OCI-LY3 (cell line): Measurements from ENCODE around the gene C12orf54.

Experiments used
- H2AFZ ChIP-seq: fragments of 200-600, 300-600 bp; shearing (Covaris generic); 2 replicates; pipeline ENCODE4 v1.6.0; 2014; ENCODE audit warnings: antibody characterized with exemption, low read depth, low read length
- H3K27ac ChIP-seq: fragments of 200-600, 300-600 bp; sonication (generic); 2 replicates; pipeline ENCODE4 v1.5.1; 2014; ENCODE audit warnings: mild to moderate bottlenecking, low read length, moderate library complexity, mixed read lengths
- H3K27me3 ChIP-seq: fragments of 200-600, 300-600 bp; sonication (generic); 2 replicates; pipeline ENCODE4 v1.6.1; 2014; ENCODE audit warnings: low read depth, low read length, mixed read lengths
- H3K36me3 ChIP-seq: fragments of 200-600, 300-600 bp; sonication (generic); replicated peaks from 2 replicates; pipeline ENCODE3; 2014; ENCODE audit warnings: low read depth, low read length, mixed read lengths
- H3K4me1 ChIP-seq: fragments of 300-600, 200-600 bp; sonication (generic); 2 replicates; pipeline ENCODE4 v1.6.1; 2014; ENCODE audit warnings: low read length, mixed read lengths
- H3K4me2 ChIP-seq: fragments of 200-600, 300-600 bp; sonication (generic); 2 replicates; pipeline ENCODE4 v1.6.1; 2014; ENCODE audit warnings: low read length, mixed read lengths
- H3K4me3 ChIP-seq: fragments of 300-600, 200-600 bp; sonication (generic); 2 replicates; pipeline ENCODE4 v1.5.1; 2014; ENCODE audit warnings: antibody characterized with exemption, mild to moderate bottlenecking, low read length, moderate library complexity
- H3K79me2 ChIP-seq: fragments of 300-600, 200-600 bp; shearing (Covaris generic); 2 replicates; pipeline ENCODE4 v1.6.1; 2014; ENCODE audit warnings: mild to moderate bottlenecking, low read length, mixed read lengths
- H3K9ac ChIP-seq: fragments of 300-600, 200-600 bp; shearing (Covaris generic); 2 replicates; pipeline ENCODE4 v1.6.0; 2014; ENCODE audit warnings: mild to moderate bottlenecking, low read length, moderate library complexity
- H3K9me3 ChIP-seq: fragments of 200-600, 300-600 bp; shearing (Covaris generic); 2 replicates; pipeline ENCODE4 v1.6.1; 2014; ENCODE audit warnings: low read length, mixed read lengths; ENCODE audit not compliant: insufficient read depth
- H4K20me1 ChIP-seq: fragments of 200-600, 300-600 bp; sonication (generic); 2 replicates; pipeline ENCODE4 v1.6.1; 2016; ENCODE audit warnings: low read length, mixed read lengths; ENCODE audit not compliant: insufficient read depth
- EZH2phosphoT487 ChIP-seq: fragments of 200-600 bp; shearing (Covaris generic); IDR thresholded peaks from 2 replicates; pipeline ENCODE4 v1.6.1; 2018; ENCODE audit warnings: antibody characterized with exemption, mixed run types, low read depth
- TF ChIP-seq, protein P1 (sequence below): fragments of 200-600, 300-600 bp; sonication (generic); IDR thresholded peaks from 2 replicates; pipeline ENCODE4 v1.5.1; 2014; ENCODE audit warnings: antibody characterized with exemption, low read length, low read depth

The C12orf54 gene

DNA sequence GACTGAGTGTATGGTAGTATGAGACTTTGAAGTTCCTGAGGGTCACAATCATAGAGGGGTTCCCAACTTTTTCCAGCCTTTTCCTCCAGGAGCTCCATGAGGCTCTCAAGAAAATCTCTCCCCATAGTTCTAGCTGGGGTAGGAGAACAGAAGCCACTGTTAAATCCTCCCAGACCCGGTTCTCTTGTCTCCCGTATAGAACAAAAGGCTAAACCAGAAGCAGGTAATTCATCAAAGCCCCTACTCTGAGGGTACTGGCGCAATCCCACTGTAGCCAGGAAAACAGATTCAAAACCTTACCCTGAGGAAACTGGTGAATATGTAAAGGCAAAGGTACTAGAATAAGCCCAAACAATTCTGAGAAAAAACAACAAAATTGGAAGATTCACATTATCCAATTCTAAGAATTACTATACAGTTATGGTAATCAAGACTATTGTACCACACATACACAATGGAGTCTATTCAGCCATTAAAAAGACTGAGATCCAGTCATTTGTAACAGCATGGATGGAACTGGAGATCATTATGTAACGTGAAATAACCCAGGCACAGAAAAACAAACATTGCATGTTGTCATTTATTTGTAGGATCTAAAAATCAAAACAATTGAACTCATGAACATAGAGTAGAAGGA, 63.7 kb downstream of the C12orf54 start:
- H3K9ac ChIP-seq, result no peak overlapping the region
- no peaks in the 10 kb centered on the region for H3K79me2 ChIP-seq
- no peaks in the 10 kb centered on the region for H3K4me1 ChIP-seq
- H3K4me3 ChIP-seq, result no peak overlapping the region
- H3K27ac ChIP-seq, result no peak overlapping the region
- H3K27me3 ChIP-seq, result no peaks in the 10 kb centered on the region
- H3K9me3 ChIP-seq, result no peaks in the 10 kb centered on the region
- TF ChIP-seq EZH2phosphoT487, result no peak
- TF ChIP-seq, protein P1, sequence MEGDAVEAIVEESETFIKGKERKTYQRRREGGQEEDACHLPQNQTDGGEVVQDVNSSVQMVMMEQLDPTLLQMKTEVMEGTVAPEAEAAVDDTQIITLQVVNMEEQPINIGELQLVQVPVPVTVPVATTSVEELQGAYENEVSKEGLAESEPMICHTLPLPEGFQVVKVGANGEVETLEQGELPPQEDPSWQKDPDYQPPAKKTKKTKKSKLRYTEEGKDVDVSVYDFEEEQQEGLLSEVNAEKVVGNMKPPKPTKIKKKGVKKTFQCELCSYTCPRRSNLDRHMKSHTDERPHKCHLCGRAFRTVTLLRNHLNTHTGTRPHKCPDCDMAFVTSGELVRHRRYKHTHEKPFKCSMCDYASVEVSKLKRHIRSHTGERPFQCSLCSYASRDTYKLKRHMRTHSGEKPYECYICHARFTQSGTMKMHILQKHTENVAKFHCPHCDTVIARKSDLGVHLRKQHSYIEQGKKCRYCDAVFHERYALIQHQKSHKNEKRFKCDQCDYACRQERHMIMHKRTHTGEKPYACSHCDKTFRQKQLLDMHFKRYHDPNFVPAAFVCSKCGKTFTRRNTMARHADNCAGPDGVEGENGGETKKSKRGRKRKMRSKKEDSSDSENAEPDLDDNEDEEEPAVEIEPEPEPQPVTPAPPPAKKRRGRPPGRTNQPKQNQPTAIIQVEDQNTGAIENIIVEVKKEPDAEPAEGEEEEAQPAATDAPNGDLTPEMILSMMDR, result no peak
- H4K20me1 ChIP-seq, result no peaks in the 10 kb centered on the region
- no peak overlapping the region for H2AFZ ChIP-seq
- H3K4me2 ChIP-seq, result no peak overlapping the region
- H3K36me3 ChIP-seq, result no peaks in the 10 kb centered on the region
